Caco-2 (cell line): ENCODE results near the gene ZNF799. TPM values are rescaled to one million over a fixed set of nuclear protein-coding genes. Genes with fewer than 3 reads are reported as not detected.
"Not testable (repeated sequence)": the region's sequence is repeated elsewhere in the genome, so short reads cannot be mapped to it uniquely, and the experiment has no call there.

Source experiments
- BruUV-seq: library from RNA; stranded (reverse); fragments of 400-500 nt; replicated peaks from 2 replicates; lab custom pipeline; 2021; lab: Mats Ljungman, UMichigan
- CTCF ChIA-PET: fragments of 300-600 bp; sonication (Branson Sonifier 250); formaldehyde crosslinking; loops from one replicate; lab custom pipeline; 2022; ENCODE audit warnings: antibody characterized with exemption; lab: Charles Lee
- POLR2A ChIA-PET: fragments of 300-600 bp; sonication (Branson Sonifier 250); formaldehyde crosslinking; loops from one replicate; lab custom pipeline; 2022; ENCODE audit warnings: antibody characterized with exemption; lab: Charles Lee
- DNase-seq, 2 experiments: peaks; one replicate each; pipeline versions ENCODE4 v3.0.0 to v3.0.0-alpha.2; 2020 to 2022
- H3K27me3 ChIP-seq: replicated peaks from 2 replicates; pipeline ENCODE4 v1.6.0; 2011; ENCODE audit warnings: low read length; ENCODE audit not compliant: control insufficient read depth, insufficient read depth
- H3K36me3 ChIP-seq: 2 replicates; pipeline ENCODE4 v1.5.1; 2011; ENCODE audit warnings: low read length; ENCODE audit not compliant: control insufficient read depth, insufficient read depth
- H3K4me1 ChIP-seq: fragments of 250-450 bp; sonication (Bioruptor Pico); 2 replicates; pipeline ENCODE4 v1.5.1; 2020; ENCODE audit warnings: mild to moderate bottlenecking
- H3K4me3 ChIP-seq: 2 replicates; pipeline ENCODE4 v1.5.1; 2011; ENCODE audit warnings: low read depth, mild to moderate bottlenecking, control low read depth, low read length
- H3K9me3 ChIP-seq: fragments of 250-450 bp; sonication (Bioruptor Pico); 2 replicates; pipeline ENCODE4 v1.5.1; 2020; ENCODE audit warnings: mild to moderate bottlenecking, moderate library complexity
- H3K27ac Mint-ChIP-seq: one replicate; pipeline ENCODE4 v1.8.0; 2022; ENCODE audit warnings: mixed read lengths; ENCODE audit not compliant: unreplicated experiment
- H3K27me3 Mint-ChIP-seq: one replicate; pipeline ENCODE4 v1.8.0; 2022; ENCODE audit warnings: mixed read lengths; ENCODE audit not compliant: insufficient read depth, unreplicated experiment
- H3K36me3 Mint-ChIP-seq: one replicate; pipeline ENCODE4 v1.8.0; 2022; ENCODE audit warnings: mild to moderate bottlenecking, mixed read lengths; ENCODE audit not compliant: insufficient read depth, unreplicated experiment
- H3K4me1 Mint-ChIP-seq: one replicate; pipeline ENCODE4 v1.8.0; 2022; ENCODE audit warnings: low read depth, mixed read lengths; ENCODE audit not compliant: unreplicated experiment
- H3K4me3 Mint-ChIP-seq: one replicate; pipeline ENCODE4 v1.8.0; 2022; ENCODE audit warnings: mild to moderate bottlenecking, moderate library complexity, mixed read lengths; ENCODE audit not compliant: unreplicated experiment
- H3K9me3 Mint-ChIP-seq: one replicate; pipeline ENCODE4 v1.8.0; 2022; ENCODE audit warnings: mixed read lengths; ENCODE audit not compliant: unreplicated experiment
- intact Hi-C: fragments of 100-400 bp; cut with micrococcal nuclease; formaldehyde crosslinking; loops from one replicate; pipeline ENCODE4 v1.10.0; 2022; ENCODE audit not compliant: unreplicated experiment
- total RNA-seq: library from RNA; stranded (reverse); gene quantifications from 2 replicates; pipeline ENCODE4 v1.2.3, GENCODE V29; 2022
- TF ChIP-seq, protein P1 (sequence below), 2 experiments: fragments of 200-600 bp in 1 of 2; IDR thresholded peaks; 1 replicate in 1 of 2; 2 replicates in 1 of 2; pipeline versions ENCODE4 v1.5.1 to v1.8.0; 2011 to 2022; ENCODE audit warnings: antibody characterized with exemption in 1 of 2, control low read depth in 1 of 2, inconsistent platforms in 1 of 2, low read depth in 1 of 2, low read length in 1 of 2, mild to moderate bottlenecking in 1 of 2, moderate library complexity in 1 of 2; ENCODE audit not compliant: insufficient read depth in 1 of 2, severe bottlenecking in 1 of 2, unreplicated experiment in 1 of 2

ZNF799 gene
- total RNA-seq, 1 experiment from 2014 or later: 8.0 TPM

DNA sequence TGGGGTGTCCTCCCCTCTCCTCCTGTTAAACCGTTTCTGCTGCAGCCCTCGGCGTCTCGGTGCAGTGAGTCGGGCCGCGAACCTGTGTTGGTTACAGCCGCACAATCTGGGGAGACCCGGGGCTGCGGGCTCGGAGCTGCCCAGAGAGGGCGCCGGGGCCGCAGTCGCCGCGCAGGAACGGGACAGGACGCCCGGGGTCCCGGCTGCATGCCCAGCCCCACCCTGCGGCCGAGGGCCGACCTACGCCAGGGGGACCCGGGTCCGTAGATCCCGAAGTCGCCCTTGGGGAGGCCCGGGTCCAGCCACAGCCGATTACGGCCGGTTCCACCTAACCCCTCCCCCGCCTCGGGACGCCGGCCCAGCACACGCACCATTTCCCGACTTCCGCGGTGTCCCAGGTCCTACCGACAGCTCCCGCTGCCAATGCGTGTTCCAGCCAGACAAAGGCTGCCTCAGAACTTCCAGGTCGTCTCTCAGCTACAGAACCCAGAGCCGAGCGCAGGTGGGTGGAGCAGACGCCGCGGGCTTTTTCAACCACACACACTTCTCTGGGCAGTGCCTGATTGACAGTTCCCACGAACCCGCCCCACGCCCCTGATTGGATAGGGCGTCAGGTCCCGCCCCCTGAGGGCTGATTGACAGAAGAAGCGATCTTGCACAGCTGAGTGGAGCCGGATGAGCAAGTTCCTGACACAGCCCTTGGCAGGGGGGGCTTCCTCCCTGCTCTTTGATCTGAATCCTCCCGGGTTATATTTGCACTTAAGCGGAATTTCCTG is 39.7 kb upstream of the ZNF799 start, which contains the start of gene ZNF443:
Gene ZNF443 (minus strand): TSS at position 481 of the 776 bp plus-strand sequence. CDS start 107 bp downstream, at position 374.
- no peaks in the 10 kb centered on the region for H3K4me1 ChIP-seq
- DNase-seq: peak; percentile 99
- H3K4me3 ChIP-seq: peak within 1 kb of the TSS; percentile 80
- peaks cover 8% of the 10 kb centered on the region for H3K9me3 ChIP-seq
- ChIA-PET POLR2A (interaction anchor here (0.8 to 1.2 kb wide), 2 partner anchors 54 to 225 kb away, joined by 3 read pairs; no protein-coding TSS in a partner anchor), CTCF (interaction anchor here (0.8 to 1.3 kb wide), 2 partner anchors 11 to 643 kb away, joined by 3 read pairs; no protein-coding TSS in a partner anchor)
- H3K36me3 ChIP-seq: no peaks in the 10 kb centered on the region
- TF ChIP-seq, protein P1, sequence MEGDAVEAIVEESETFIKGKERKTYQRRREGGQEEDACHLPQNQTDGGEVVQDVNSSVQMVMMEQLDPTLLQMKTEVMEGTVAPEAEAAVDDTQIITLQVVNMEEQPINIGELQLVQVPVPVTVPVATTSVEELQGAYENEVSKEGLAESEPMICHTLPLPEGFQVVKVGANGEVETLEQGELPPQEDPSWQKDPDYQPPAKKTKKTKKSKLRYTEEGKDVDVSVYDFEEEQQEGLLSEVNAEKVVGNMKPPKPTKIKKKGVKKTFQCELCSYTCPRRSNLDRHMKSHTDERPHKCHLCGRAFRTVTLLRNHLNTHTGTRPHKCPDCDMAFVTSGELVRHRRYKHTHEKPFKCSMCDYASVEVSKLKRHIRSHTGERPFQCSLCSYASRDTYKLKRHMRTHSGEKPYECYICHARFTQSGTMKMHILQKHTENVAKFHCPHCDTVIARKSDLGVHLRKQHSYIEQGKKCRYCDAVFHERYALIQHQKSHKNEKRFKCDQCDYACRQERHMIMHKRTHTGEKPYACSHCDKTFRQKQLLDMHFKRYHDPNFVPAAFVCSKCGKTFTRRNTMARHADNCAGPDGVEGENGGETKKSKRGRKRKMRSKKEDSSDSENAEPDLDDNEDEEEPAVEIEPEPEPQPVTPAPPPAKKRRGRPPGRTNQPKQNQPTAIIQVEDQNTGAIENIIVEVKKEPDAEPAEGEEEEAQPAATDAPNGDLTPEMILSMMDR (IDR thresholded peaks at IDR 0.05; ENCODE audit: insufficient read depth in 1 of 2, low read depth in 1 of 2, low read length in 1 of 2, severe bottlenecking in 1 of 2, unreplicated experiment in 1 of 2): no peak
- TSS peak; percentile 37 for BruUV-seq
- intact Hi-C loops: loop anchor here (1.0 to 5.0 kb wide), 4 partner anchors 40 to 112 kb away; partner anchors contain the start of genes ZNF442, ZNF564 and ZNF799
- Mint-ChIP-seq H3K36me3 (peaks cover 21% of the 10 kb centered on the region), H3K9me3 (peaks cover 36% of the 10 kb centered on the region), H3K4me3 (peak within 1 kb of the TSS; percentile 99), H3K27me3 (no peaks in the 10 kb centered on the region), H3K27ac (peak within 1 kb of the TSS; percentile 97), H3K4me1 (no peaks in the 10 kb centered on the region)
- no peaks in the 10 kb centered on the region for H3K27me3 ChIP-seq

DNA sequence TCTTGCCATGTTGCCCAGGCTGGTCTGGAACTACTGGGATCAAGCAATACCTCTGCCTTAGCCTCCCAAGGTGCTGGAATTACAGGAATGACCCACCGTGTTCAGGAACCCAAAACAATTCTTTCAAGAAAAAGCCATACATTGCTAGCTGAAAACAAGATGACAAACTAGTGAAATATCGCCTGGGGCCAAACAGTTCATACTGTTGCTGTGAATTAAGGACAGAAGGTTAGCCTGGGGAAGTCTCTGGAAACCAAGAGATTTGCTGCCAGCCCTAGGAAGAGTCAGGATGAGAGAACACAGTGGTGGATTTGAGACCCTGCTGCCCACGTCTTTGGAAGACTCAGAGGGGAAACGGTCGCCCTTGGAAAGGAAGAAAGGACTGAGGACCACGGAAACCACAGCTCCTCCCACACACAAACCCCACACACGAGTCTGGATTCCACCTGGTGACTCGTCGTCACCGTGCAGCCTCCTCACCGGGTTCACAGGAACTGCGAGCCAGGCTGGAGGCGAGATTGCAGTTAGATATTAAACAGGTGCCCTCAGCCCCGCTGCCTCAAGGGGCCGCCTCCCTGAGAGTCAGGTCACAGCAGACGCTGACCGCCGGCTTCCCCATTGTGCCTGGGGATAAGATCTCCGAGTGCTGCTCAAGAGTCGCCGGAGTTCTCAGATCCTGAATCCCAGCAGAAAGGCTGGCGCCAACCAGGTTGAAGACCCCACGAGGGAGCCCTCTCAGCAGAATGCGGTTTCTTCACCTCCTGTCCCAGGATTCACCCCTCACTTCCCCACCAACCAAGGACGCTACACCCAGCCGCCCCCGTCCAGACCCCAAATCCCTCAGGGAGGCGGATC is 38.8 kb upstream of the ZNF799 start:
- POLR2A ChIA-PET: interaction anchor here (1.2 kb wide), 1 partner anchor 55 kb away, joined by 3 read pairs; no protein-coding TSS in a partner anchor

DNA sequence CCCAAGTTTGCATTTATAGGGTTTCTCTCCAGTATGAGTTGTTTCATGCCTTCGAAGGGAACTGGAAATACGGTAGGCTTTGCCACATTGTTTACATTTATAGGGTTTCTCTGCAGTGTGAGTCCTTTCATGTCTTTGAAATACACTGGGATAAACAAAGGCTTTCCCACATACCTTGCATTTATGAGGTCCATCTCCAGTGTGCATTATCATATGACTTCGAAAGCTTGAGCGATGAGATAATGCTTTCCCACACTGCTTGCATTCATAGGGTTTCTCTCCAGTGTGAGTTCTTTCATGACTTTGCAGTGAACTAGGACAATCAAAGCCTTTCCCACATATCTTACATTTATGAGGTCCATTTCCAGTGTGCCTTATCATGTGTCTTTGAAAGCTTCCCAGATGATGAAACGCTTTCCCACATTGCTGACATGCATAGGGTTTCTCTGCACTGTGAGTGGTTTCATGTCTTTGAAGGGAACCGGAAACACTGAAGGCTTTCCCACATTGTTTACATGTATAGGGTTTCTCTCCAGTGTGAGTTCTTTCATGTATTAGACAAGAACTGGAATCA is 29.7 kb upstream of the ZNF799 start:
- BruUV-seq, H3K27me3 Mint-ChIP-seq, CTCF ChIA-PET, intact Hi-C loops, H3K4me3 ChIP-seq, POLR2A ChIA-PET, H3K4me3 Mint-ChIP-seq, H3K9me3 ChIP-seq, H3K4me1 ChIP-seq, H3K27ac Mint-ChIP-seq, H3K27me3 ChIP-seq, H3K36me3 ChIP-seq, DNase-seq, H3K4me1 Mint-ChIP-seq: not testable (repeated sequence)
- Mint-ChIP-seq H3K9me3 (peaks cover 32% of the 10 kb centered on the region), H3K36me3 (peaks cover 58% of the 10 kb centered on the region)

More for the DNA sequence above, 38.8 kb upstream of the ZNF799 start:
- H3K27ac Mint-ChIP-seq: peak overlapping the region; percentile 97
- DNase-seq: peak; percentile 49 to 62
- not testable (repeated sequence) for H3K4me1 Mint-ChIP-seq, H3K4me1 ChIP-seq, H3K27me3 Mint-ChIP-seq, H3K36me3 ChIP-seq, H3K9me3 ChIP-seq, H3K27me3 ChIP-seq
- H3K4me3 Mint-ChIP-seq: peak overlapping the region; percentile 99
- CTCF ChIA-PET: interaction anchor here (1.3 kb wide), 1 partner anchor 642 kb away, joined by 3 read pairs; no protein-coding TSS in a partner anchor
- BruUV-seq: TSS peak; percentile 26
- H3K4me3 ChIP-seq: peak overlapping the region; percentile 80
- intact Hi-C loops: loop anchor here (2.0 to 5.0 kb wide), 2 partner anchors 39 to 112 kb away; partner anchors contain the start of genes ZNF564 and ZNF799
- H3K9me3 Mint-ChIP-seq: peaks cover 39% of the 10 kb centered on the region
- H3K36me3 Mint-ChIP-seq: peaks cover 27% of the 10 kb centered on the region
